ENCODE measurements around the gene WWOX. TPM values are rescaled to one million over a fixed set of nuclear protein-coding genes. Genes with fewer than 3 reads are reported as not detected.
"Not testable (repeated sequence)": the region's sequence is repeated elsewhere in the genome, so short reads cannot be mapped to it uniquely, and the experiment has no call there.

The WWOX gene
- polyA plus RNA-seq, 3 donors, result 36.2 to 37.9 (median 36.7) TPM

- DNase-seq (ENCODE audit: extremely low read depth in 1 of 11, low read depth in 9 of 11, low spot score in 4 of 11), result no peak
Measured at GRCh38 chr16:79018650-79019429, 919.4 kb downstream of the WWOX start.

GRCh38 chr16:79019431-79019830 lies 920.0 kb downstream of the WWOX start:
- no peak for DNase-seq (ENCODE audit: extremely low read depth in 1 of 11, low read depth in 9 of 11, low spot score in 4 of 11)

GRCh38 chr16:79021991-79022630 lies 922.7 kb downstream of the WWOX start:
- no peak for DNase-seq (ENCODE audit: extremely low read depth in 1 of 11, low read depth in 9 of 11, low spot score in 4 of 11)

GRCh38 chr16:79026117-79026516 lies 926.7 kb downstream of the WWOX start:
- DNase-seq (ENCODE audit: extremely low read depth in 1 of 11, low read depth in 9 of 11, low spot score in 4 of 11), result no peak

- DNase-seq (ENCODE audit: extremely low read depth in 1 of 11, low read depth in 9 of 11, low spot score in 4 of 11), result no peak
Measured at GRCh38 chr16:79036541-79036940, 937.1 kb downstream of the WWOX start.

- no peak for DNase-seq (ENCODE audit: extremely low read depth in 1 of 11, low read depth in 9 of 11, low spot score in 4 of 11)
Measured at GRCh38 chr16:79037521-79038373, 938.3 kb downstream of the WWOX start.

GRCh38 chr16:79041206-79041605 lies 941.8 kb downstream of the WWOX start:
- DNase-seq (ENCODE audit: extremely low read depth in 1 of 11, low read depth in 9 of 11, low spot score in 4 of 11), result no peak

GRCh38 chr16:79042141-79042540 lies 942.7 kb downstream of the WWOX start:
- DNase-seq (ENCODE audit: extremely low read depth in 1 of 11, low read depth in 9 of 11, low spot score in 4 of 11), result no peak

- DNase-seq (ENCODE audit: extremely low read depth in 1 of 11, low read depth in 9 of 11, low spot score in 4 of 11), result no peak
Measured at GRCh38 chr16:79042886-79043285, 943.4 kb downstream of the WWOX start.

- no peak for DNase-seq (ENCODE audit: extremely low read depth in 1 of 11, low read depth in 9 of 11, low spot score in 4 of 11)
Measured at GRCh38 chr16:79045191-79045590, 945.7 kb downstream of the WWOX start.

- DNase-seq (ENCODE audit: extremely low read depth in 1 of 11, low read depth in 9 of 11, low spot score in 4 of 11), result no peak
Measured at GRCh38 chr16:79047337-79047736, 947.9 kb downstream of the WWOX start.

- no peak for DNase-seq (ENCODE audit: extremely low read depth in 1 of 11, low read depth in 9 of 11, low spot score in 4 of 11)
Measured at GRCh38 chr16:79049040-79049439, 949.6 kb downstream of the WWOX start.

GRCh38 chr16:79050063-79050462 lies 950.6 kb downstream of the WWOX start:
- DNase-seq (ENCODE audit: extremely low read depth in 1 of 11, low read depth in 9 of 11, low spot score in 4 of 11), result no peak

- no peak for DNase-seq (ENCODE audit: extremely low read depth in 1 of 11, low read depth in 9 of 11, low spot score in 4 of 11)
Measured at GRCh38 chr16:79051313-79051712, 951.9 kb downstream of the WWOX start.

GRCh38 chr16:79052198-79052597 lies 952.7 kb downstream of the WWOX start:
- DNase-seq (ENCODE audit: extremely low read depth in 1 of 11, low read depth in 9 of 11, low spot score in 4 of 11), result not testable (repeated sequence)

- no peak for DNase-seq (ENCODE audit: extremely low read depth in 1 of 11, low read depth in 9 of 11, low spot score in 4 of 11)
Measured at GRCh38 chr16:79053577-79053976, 954.1 kb downstream of the WWOX start.

- no peak for DNase-seq (ENCODE audit: extremely low read depth in 1 of 11, low read depth in 9 of 11, low spot score in 4 of 11)
Measured at GRCh38 chr16:79054211-79054984, 954.9 kb downstream of the WWOX start.

GRCh38 chr16:79055251-79055970 lies 956.0 kb downstream of the WWOX start:
- DNase-seq (ENCODE audit: extremely low read depth in 1 of 11, low read depth in 9 of 11, low spot score in 4 of 11), result no peak
